Esophagus muscularis mucosa (tissue), 4 donors: ENCODE data around the gene RPL31.

ENCODE experiments used
- CTCF ChIP-seq, 3 experiments: fragments of 200-600 bp in 2 of 3; fragments of 450-650 bp in 1 of 3; sonication (generic) in 2 of 3; IDR thresholded peaks; one replicate each; pipeline ENCODE4 v1.5.1; 2017 to 2019; ENCODE audit warnings: antibody characterized with exemption in 3 of 3, mild to moderate bottlenecking in 2 of 3, moderate library complexity in 1 of 3
- EP300 ChIP-seq: sonication (generic); formaldehyde crosslinking; IDR thresholded peaks from one replicate; pipeline ENCODE4 v1.6.1; 2017; ENCODE audit warnings: antibody characterized with exemption
- POLR2A ChIP-seq: fragments of 450-650 bp; IDR thresholded peaks from one replicate; pipeline ENCODE4 v1.6.1; 2017; ENCODE audit warnings: antibody characterized with exemption, moderate library complexity, mild to moderate bottlenecking, low read depth
- POLR2AphosphoS5 ChIP-seq, 2 donors: sonication (generic); formaldehyde crosslinking; IDR thresholded peaks; one replicate each; pipeline ENCODE4 v1.6.1; 2017; ENCODE audit warnings: antibody characterized with exemption in 2 of 2

- TF ChIP-seq EP300, result no peak
- no peak for TF ChIP-seq CTCF (IDR thresholded peaks at IDR 0.05)
- TF ChIP-seq POLR2A, result no peak
- TF ChIP-seq POLR2AphosphoS5 (IDR thresholded peaks at IDR 0.05), result no peak
These were observed 24.2 kb downstream of the RPL31 start for GRCh38 chr2:101026253-101026701.
